Globus pallidus (tissue), 1 donor: ENCODE results near the gene KRT9.
"Not testable (repeated sequence)": the region's sequence is repeated elsewhere in the genome, so short reads cannot be mapped to it uniquely, and the experiment has no call there.

Experiments
- DNase-seq: peaks from one replicate; pipeline ENCODE4 v3.0.0-alpha.2; 2015; ENCODE audit warnings: low spot score

Gene KRT9

DNA sequence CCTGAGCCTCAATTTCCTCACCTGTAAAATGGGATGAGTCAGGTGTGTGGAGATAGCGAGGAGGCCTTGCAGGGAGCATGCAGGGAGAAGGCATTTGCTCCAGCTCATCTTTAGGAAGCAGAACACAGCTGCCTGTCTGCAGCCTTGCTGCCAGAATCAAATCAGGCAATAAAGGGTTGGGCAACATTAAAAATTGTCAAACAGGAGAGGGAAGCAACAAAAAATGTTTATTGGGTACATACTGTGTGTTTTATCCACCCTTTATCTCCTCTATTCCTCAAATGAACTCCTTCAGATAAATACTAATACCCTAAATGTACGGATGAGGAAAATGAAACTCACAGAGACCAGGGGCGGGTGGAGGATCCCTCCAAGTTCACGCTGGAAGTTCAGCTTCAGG, 28.5 kb upstream of the KRT9 start:
- no peak for DNase-seq

GRCh38 chr17:41599680-41600079, 27.8 kb upstream of the KRT9 start:
- no peak for DNase-seq

- DNase-seq = no peak
Measured at GRCh38 chr17:41595585-41595984, 23.7 kb upstream of the KRT9 start.

GRCh38 chr17:41594363-41594915, 22.6 kb upstream of the KRT9 start:
- no peak for DNase-seq

DNA sequence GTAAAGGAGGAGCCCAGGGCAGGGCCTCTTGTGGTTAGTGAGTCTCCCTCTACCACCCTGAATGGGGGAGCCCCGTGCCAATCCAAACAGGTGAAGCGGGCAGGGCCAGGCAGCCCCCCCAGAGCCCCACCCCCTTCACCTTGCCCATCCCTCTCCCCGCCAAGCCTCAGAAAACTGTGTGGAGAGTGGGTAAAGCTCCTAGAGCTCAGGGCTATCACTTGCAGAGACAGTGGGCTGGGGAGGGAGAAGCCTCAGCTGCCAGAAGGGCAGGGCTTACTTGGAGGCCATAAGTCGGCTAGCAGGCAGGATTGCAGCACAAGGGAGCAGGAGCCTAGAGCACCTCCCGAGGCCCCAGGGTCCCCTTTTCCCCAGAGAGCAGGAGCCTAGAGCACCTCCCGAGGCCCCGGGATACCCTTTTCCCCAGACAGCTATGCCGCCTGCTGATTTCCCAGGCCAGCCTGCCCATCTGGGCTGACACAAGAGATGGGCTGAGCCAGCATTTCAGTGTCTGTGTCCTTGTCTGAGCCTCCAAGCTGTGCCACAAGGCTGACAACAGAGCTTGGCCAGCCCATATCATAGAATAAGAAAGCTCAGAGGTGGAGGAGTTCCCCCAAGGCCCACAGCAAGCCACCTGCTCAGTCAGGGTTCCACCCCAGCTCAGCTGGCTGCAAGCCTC, 21.6 kb upstream of the KRT9 start:
- DNase-seq = no peak

GRCh38 chr17:41592601-41593305, 20.9 kb upstream of the KRT9 start:
- no peak for DNase-seq

DNA sequence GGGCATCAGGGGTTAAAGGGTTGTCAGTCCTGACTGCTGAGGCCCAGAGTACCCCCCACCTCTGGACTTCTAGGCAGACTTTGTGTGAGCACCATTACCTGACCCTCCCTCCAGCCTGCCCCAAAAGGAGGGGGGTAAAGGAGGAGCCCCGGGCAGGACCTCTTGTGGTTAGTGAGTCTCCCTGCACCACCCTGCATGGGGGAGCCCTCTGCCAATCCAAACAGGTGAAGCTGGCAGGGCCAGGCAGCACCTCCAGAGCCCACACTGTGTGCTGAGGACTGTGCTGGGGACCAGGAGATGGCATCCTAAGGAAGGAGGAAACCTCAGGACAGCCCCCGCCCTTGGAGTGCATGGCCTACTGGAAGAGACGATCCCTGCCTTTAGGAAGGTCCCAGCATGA, 17.4 kb upstream of the KRT9 start:
- DNase-seq = no peak

GRCh38 chr17:41588126-41588810, 16.4 kb upstream of the KRT9 start:
- DNase-seq = no peak

DNA sequence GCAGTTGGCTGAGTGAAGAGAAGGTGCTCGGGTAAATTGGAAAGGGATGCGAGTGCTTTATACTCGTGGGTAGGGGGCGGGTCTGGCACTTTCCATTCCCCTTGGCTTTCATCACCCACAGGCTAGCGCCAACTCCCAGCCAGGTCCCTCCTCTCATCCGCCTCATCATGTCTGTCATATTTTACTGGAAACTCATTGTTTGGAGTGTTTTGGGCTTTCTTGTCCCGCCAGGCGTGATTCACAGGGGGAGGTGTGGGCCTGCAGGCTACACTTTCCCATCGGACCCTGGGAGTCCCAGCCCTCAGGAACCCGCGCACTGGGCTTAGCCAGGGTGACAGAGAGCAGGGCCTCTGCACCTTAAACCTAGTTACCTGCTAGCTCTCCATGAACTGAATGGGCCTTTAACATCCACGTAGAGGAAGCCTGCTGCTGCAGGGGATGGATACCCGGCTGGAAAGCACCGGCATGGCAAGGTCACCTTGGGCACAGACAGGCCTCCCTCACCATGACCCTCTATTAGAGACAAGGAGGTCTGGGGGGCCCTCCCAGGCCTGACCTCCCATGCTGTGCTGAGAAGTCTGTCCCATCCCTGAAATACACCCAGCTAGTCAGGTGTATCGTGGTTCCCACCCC, 15.1 kb upstream of the KRT9 start, which contains the start of gene KRT14:
KRT14 (minus strand) TSS at position 33 of the 633 bp plus-strand sequence. CDS start 61 bp downstream, outside the sequence.
- DNase-seq = no peak

DNA sequence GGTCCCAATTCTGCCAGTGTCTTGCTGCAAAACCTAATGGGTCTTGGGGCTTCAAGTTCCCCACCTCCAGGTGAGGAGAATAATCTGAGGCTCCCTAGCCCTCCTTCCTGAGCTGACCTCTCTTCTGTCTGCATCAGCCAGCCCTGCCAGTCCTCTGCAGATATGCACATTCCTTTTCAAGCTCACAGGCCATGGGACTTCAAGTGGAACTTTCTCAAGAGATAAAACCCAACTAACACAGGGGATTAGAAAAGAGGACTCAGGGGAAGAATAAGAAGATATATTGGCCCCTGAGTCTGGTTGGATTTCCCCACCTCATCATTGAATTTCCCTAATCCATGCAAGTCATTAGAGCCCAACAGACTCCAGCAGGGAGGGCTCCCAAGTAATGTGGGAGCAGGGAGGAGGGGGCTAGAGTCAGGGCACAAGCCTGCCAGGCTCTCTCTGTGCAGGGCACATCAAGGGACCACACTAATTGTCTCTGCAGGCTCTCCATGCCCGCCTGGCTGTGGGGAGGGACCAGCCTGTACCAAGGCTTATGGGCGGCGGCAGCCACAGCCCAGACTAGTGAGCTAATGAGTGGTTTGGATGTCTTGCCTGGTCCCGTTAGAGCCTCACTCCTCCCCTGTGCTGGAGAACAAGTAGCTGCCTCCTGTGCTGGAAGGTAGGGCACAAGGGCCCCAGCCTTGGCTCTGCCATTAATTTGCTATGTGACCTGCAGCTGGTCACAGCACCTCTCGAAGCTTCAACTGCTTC, 13.6 kb upstream of the KRT9 start:
- DNase-seq = no peak

- DNase-seq = not testable (repeated sequence)
Measured at GRCh38 chr17:41584331-41584927, 12.6 kb upstream of the KRT9 start.

DNA sequence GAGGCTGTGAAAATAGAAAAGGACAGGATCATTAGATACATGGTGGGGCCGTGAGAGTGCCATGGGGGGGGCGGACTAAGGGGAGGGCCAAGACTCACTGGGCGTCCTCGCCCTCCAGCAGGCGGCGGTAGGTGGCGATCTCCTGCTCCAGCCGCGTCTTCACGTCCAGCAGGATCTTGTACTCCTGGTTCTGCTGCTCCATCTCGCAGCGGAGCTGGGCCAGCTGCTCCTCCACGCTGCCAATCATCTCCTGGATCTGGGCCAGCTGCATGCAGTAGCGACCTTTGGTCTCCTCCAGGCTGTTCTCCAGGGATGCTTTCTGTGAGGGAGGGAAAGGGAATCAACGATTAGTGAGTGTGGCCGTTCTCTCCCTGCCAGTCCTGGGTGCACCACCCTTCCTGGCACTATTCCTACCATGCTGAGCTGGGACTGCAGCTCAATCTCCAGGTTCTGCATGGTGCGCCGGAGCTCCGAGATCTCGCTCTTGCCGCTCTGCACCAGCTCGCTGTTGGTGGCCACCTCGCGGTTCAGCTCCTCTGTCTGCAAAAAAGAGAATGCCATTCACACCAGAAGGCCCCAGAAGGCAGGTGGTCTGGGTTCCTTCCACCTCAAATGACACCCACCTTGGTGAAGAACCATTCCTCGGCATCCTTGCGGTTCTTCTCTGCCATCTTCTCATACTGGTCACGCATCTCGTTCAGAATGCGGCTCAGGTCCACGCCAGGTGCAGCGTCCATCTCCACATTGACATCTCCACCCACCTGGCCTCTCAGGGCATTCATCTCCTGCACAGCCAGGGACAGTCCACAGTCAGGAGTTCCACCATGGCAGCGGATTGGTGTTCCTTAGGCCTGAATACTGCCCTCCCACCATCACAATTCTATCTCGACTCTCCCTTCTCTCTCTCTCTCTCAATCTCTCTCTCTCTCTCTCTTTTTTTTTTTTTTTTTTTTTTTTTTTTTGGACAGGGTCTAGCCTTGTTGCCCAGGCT, 11.6 kb upstream of the KRT9 start:
- no peak for DNase-seq

GRCh38 chr17:41582061-41582968, 10.5 kb upstream of the KRT9 start:
- DNase-seq = not testable (repeated sequence)

- DNase-seq = no peak
Measured at GRCh38 chr17:41581366-41582060, 9.7 kb upstream of the KRT9 start.

DNA sequence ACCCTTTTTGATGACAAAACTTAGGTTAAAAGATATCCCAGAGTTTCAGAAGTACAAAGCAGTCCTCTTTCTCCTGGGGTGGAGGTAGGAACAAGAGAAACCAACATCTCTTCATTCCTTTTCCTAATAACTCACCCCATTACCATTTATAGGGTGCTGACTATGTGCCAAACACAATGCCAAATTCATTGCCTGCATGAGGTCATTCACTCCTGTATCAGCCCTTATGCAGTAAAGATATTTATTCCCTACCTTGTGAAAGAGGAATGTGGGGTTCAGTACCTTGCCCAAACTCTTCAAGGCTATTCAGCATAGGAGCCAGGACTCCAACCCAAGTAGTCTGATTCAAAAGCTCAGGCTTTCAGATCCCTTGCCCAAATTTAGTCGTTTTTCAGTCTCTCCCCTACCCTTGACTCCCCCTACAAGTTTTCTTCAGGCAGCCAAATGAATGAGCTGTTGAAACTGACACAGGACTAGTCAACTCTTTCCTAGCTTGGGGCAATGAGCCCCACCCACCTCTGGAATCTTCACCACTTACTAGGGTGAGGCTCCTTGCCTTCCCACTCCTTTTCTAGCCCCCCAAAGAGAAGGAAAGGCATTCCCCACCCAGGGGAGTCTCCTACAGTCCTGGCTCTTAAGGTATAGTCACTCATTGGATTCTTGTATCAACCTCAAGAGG, 9.0 kb upstream of the KRT9 start:
- DNase-seq = no peak

- DNase-seq = no peak
Measured at GRCh38 chr17:41580244-41580575, 8.4 kb upstream of the KRT9 start.

- peak; percentile 49 for DNase-seq
Measured at GRCh38 chr17:41579484-41580243, 7.8 kb upstream of the KRT9 start.
